GM23338 (cell line): ENCODE measurements around the gene HEMK1. TPM values are rescaled to one million over a fixed set of nuclear protein-coding genes. Genes with fewer than 3 reads are reported as not detected.

Experiments used
- ATAC-seq: fragments of 200-7000 bp; cut with Tn5 transposase; 3 replicates; pipeline ENCODE4 v1.9.1; 2020
- DNase-seq: peaks from one replicate; pipeline ENCODE4 v3.0.0-alpha.2; 2015; ENCODE audit warnings: low spot score
- H2AFZ ChIP-seq: fragments of 200-600 bp; sonication (generic); 2 replicates; pipeline ENCODE4 v1.8.0; 2016; ENCODE audit warnings: antibody characterized with exemption, mild to moderate bottlenecking, moderate library complexity
- H3F3A ChIP-seq: fragments of 200-600 bp; sonication (generic); replicated peaks from 2 replicates; pipeline ENCODE4 v1.8.0; 2017; ENCODE audit warnings: antibody characterized with exemption, mixed run types, low read depth
- H3K27ac ChIP-seq: fragments of 200-600 bp; sonication (generic); 2 replicates; pipeline ENCODE4 v1.6.1; 2016; ENCODE audit warnings: low read depth
- H3K27me3 ChIP-seq: fragments of 200-600 bp; sonication (generic); 2 replicates; pipeline ENCODE4 v1.8.0; 2016; ENCODE audit warnings: mild to moderate bottlenecking, mixed run types, moderate library complexity; ENCODE audit not compliant: insufficient read depth
- H3K36me3 ChIP-seq: fragments of 200-600 bp; sonication (generic); 2 replicates; pipeline ENCODE4 v1.8.0; 2016; ENCODE audit warnings: mild to moderate bottlenecking; ENCODE audit not compliant: insufficient read depth
- H3K4me1 ChIP-seq: fragments of 200-600 bp; sonication (generic); 2 replicates; pipeline ENCODE4 v1.8.0; 2016; ENCODE audit warnings: mild to moderate bottlenecking, moderate library complexity; ENCODE audit not compliant: insufficient read depth
- H3K4me2 ChIP-seq: fragments of 200-600 bp; sonication (generic); 2 replicates; pipeline ENCODE4 v1.7.1; 2017; ENCODE audit warnings: mixed run types
- H3K4me3 ChIP-seq: fragments of 200-600 bp; sonication (generic); 2 replicates; pipeline ENCODE4 v1.6.1; 2016; ENCODE audit warnings: mixed run types
- H3K79me2 ChIP-seq: fragments of 200-600 bp; sonication (generic); replicated peaks from 2 replicates; pipeline ENCODE4 v1.8.0; 2017; ENCODE audit warnings: mild to moderate bottlenecking; ENCODE audit not compliant: insufficient read depth
- H3K9me2 ChIP-seq: fragments of 200-600 bp; sonication (generic); 2 replicates; pipeline ENCODE4 v1.8.0; 2017; ENCODE audit not compliant: insufficient read depth
- H4K20me1 ChIP-seq: fragments of 200-600 bp; sonication (generic); replicated peaks from 2 replicates; pipeline ENCODE4 v1.8.0; 2017; ENCODE audit warnings: mild to moderate bottlenecking; ENCODE audit not compliant: insufficient read depth
- H3K27ac Mint-ChIP-seq: 2 replicates; pipeline ENCODE4 v1.8.0; 2020; ENCODE audit warnings: inconsistent platforms, mild to moderate bottlenecking, moderate library complexity, mixed read lengths
- H3K27me3 Mint-ChIP-seq: 3 replicates; pipeline ENCODE4 v1.8.0; 2022; ENCODE audit warnings: low read depth, mild to moderate bottlenecking, moderate library complexity, mixed read lengths, inconsistent platforms; ENCODE audit not compliant: insufficient read depth, poor library complexity
- H3K36me3 Mint-ChIP-seq: 3 replicates; pipeline ENCODE4 v1.8.0; 2021; ENCODE audit warnings: low read depth, mild to moderate bottlenecking, inconsistent platforms, moderate library complexity, mixed read lengths
- H3K4me1 Mint-ChIP-seq: 3 replicates; pipeline ENCODE4 v1.8.0; 2020; ENCODE audit warnings: mild to moderate bottlenecking, inconsistent platforms, mixed read lengths
- H3K4me3 Mint-ChIP-seq: 3 replicates; pipeline ENCODE4 v1.8.0; 2021; ENCODE audit warnings: moderate library complexity, mild to moderate bottlenecking, inconsistent platforms, mixed read lengths
- H3K9me3 Mint-ChIP-seq: 3 replicates; pipeline ENCODE4 v1.8.0; 2020; ENCODE audit warnings: moderate library complexity, mild to moderate bottlenecking, inconsistent platforms, mixed read lengths
- CTCF ChIP-seq, 2 experiments: fragments of 200-600 bp in 1 of 2; sonication (generic) in 1 of 2; conservative IDR thresholded peaks; 2 replicates each; pipeline versions ENCODE4 v1.5.1 to v1.6.1; 2016 to 2017; ENCODE audit warnings: antibody characterized with exemption in 2 of 2, low read depth in 2 of 2, mild to moderate bottlenecking in 2 of 2, moderate library complexity in 1 of 2
- ETS1 ChIP-seq: IDR thresholded peaks from 2 replicates; pipeline ENCODE4 v1.6.1; 2016; ENCODE audit warnings: antibody characterized with exemption
- EZH2phosphoT487 ChIP-seq: fragments of 200-600 bp; sonication (generic); IDR thresholded peaks from one replicate; pipeline ENCODE4 v1.8.1; 2018; ENCODE audit warnings: antibody characterized with exemption; ENCODE audit not compliant: unreplicated experiment
- JUNB ChIP-seq: IDR thresholded peaks from one replicate; pipeline ENCODE4 v1.6.1; 2016; ENCODE audit warnings: antibody characterized with exemption; ENCODE audit not compliant: unreplicated experiment
- NANOG ChIP-seq: IDR thresholded peaks from 2 replicates; pipeline ENCODE4 v1.6.1; 2016; ENCODE audit warnings: antibody characterized with exemption, borderline replicate concordance
- POLR2AphosphoS5 ChIP-seq: IDR thresholded peaks from 2 replicates; pipeline ENCODE4 v1.6.1; 2016; ENCODE audit warnings: antibody characterized with exemption, low read depth
- REST ChIP-seq: IDR thresholded peaks from one replicate; pipeline ENCODE4 v1.6.1; 2018; ENCODE audit warnings: antibody characterized with exemption; ENCODE audit not compliant: unreplicated experiment
- STAT1 ChIP-seq: IDR thresholded peaks from one replicate; pipeline ENCODE4 v1.6.1; 2016; ENCODE audit warnings: antibody characterized with exemption; ENCODE audit not compliant: unreplicated experiment
- ZNF114 ChIP-seq: fragments of 250-450 bp; sonication (Bioruptor Pico); IDR thresholded peaks from 2 replicates; pipeline ENCODE4 v1.5.0; 2020; ENCODE audit warnings: mild to moderate bottlenecking, moderate library complexity
- polyA plus RNA-seq: library from polyadenylated mRNA; unstranded; fragments of >200 nt; fragmentation: Nextera tagmentation; extraction: Ambion mirVana; gene quantifications from 2 replicates; pipeline ENCODE4 v1.2.1, GENCODE V29; 2016
- total RNA-seq: library from RNA; depleted of rRNA; stranded (reverse); fragments of >200 nt; shearing (Covaris generic); gene quantifications from 2 replicates; pipeline ENCODE4 v1.2.3, GENCODE V29; 2014
- TF ChIP-seq, protein P1 (sequence below): fragments of 250-450 bp; sonication (Bioruptor Pico); IDR thresholded peaks from 2 replicates; pipeline ENCODE4 v1.5.0; 2020; ENCODE audit warnings: mild to moderate bottlenecking, moderate library complexity

HEMK1 gene
- total and polyA plus RNA-seq, 2 experiments from 2014 or later: 5.6 to 10.1 TPM

GRCh38 chr3:50563867-50564266 lies 5.5 kb upstream of the HEMK1 start:
- Histone ChIP-seq H3F3A (peaks cover 10% of the 10 kb centered on the region; the same call in 1 of the 2 replicates), H3K36me3 (no peaks in the 10 kb centered on the region), H3K4me3 (no peak overlapping the region), H3K9me2 (no peaks in the 10 kb centered on the region), H3K79me2 (no peaks in the 10 kb centered on the region), H3K27ac (no peak overlapping the region), H3K27me3 (peaks cover 13% of the 10 kb centered on the region; the same call in 1 of the 2 replicates), H3K4me1 (no peaks in the 10 kb centered on the region; the same call in 1 of the 2 replicates), H2AFZ (no peak overlapping the region), H3K4me2 (no peak overlapping the region), H4K20me1 (no peaks in the 10 kb centered on the region)
- Mint-ChIP-seq H3K27me3 (peaks cover 17% of the 10 kb centered on the region), H3K4me1 (peaks cover 10% of the 10 kb centered on the region; the same call in 2 of the 3 replicates), H3K36me3 (peaks cover 3% of the 10 kb centered on the region; the same call in 1 of the 3 replicates), H3K9me3 (no peaks in the 10 kb centered on the region; the same call in 2 of the 3 replicates), H3K4me3 (no peak overlapping the region), H3K27ac (no peak overlapping the region)
- TF ChIP-seq CTCF (conservative IDR thresholded peaks at IDR 0.05; ENCODE audit: low read depth in 2 of 2) (no peak), REST (no peak), JUNB (no peak), POLR2AphosphoS5 (no peak), STAT1 (no peak), ZNF114 (CRISPR knock-in tag) (no peak), EZH2phosphoT487 (no peak), ETS1 (no peak), NANOG (no peak)
- TF ChIP-seq, protein P1, sequence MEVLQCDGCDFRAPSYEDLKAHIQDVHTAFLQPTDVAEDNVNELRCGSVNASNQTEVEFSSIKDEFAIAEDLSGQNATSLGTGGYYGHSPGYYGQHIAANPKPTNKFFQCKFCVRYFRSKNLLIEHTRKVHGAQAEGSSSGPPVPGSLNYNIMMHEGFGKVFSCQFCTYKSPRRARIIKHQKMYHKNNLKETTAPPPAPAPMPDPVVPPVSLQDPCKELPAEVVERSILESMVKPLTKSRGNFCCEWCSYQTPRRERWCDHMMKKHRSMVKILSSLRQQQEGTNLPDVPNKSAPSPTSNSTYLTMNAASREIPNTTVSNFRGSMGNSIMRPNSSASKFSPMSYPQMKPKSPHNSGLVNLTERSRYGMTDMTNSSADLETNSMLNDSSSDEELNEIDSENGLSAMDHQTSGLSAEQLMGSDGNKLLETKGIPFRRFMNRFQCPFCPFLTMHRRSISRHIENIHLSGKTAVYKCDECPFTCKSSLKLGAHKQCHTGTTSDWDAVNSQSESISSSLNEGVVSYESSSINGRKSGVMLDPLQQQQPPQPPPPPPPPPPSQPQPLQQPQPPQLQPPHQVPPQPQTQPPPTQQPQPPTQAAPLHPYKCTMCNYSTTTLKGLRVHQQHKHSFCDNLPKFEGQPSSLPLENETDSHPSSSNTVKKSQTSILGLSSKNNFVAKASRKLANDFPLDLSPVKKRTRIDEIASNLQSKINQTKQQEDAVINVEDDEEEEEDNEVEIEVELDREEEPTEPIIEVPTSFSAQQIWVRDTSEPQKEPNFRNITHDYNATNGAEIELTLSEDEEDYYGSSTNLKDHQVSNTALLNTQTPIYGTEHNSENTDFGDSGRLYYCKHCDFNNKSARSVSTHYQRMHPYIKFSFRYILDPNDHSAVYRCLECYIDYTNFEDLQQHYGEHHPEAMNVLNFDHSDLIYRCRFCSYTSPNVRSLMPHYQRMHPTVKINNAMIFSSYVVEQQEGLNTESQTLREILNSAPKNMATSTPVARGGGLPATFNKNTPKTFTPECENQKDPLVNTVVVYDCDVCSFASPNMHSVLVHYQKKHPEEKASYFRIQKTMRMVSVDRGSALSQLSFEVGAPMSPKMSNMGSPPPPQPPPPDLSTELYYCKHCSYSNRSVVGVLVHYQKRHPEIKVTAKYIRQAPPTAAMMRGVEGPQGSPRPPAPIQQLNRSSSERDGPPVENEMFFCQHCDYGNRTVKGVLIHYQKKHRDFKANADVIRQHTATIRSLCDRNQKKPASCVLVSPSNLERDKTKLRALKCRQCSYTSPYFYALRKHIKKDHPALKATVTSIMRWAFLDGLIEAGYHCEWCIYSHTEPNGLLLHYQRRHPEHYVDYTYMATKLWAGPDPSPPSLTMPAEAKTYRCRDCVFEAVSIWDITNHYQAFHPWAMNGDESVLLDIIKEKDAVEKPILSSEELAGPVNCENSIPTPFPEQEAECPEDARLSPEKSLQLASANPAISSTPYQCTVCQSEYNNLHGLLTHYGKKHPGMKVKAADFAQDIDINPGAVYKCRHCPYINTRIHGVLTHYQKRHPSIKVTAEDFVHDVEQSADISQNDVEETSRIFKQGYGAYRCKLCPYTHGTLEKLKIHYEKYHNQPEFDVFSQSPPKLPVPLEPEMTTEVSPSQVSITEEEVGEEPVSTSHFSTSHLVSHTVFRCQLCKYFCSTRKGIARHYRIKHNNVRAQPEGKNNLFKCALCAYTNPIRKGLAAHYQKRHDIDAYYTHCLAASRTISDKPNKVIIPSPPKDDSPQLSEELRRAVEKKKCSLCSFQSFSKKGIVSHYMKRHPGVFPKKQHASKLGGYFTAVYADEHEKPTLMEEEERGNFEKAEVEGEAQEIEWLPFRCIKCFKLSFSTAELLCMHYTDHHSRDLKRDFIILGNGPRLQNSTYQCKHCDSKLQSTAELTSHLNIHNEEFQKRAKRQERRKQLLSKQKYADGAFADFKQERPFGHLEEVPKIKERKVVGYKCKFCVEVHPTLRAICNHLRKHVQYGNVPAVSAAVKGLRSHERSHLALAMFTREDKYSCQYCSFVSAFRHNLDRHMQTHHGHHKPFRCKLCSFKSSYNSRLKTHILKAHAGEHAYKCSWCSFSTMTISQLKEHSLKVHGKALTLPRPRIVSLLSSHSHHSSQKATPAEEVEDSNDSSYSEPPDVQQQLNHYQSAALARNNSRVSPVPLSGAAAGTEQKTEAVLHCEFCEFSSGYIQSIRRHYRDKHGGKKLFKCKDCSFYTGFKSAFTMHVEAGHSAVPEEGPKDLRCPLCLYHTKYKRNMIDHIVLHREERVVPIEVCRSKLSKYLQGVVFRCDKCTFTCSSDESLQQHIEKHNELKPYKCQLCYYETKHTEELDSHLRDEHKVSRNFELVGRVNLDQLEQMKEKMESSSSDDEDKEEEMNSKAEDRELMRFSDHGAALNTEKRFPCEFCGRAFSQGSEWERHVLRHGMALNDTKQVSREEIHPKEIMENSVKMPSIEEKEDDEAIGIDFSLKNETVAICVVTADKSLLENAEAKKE: no peak
- ATAC-seq: no peak
- no peak for DNase-seq
